GM12872 (cell line): ENCODE measurements around the gene OR6B2.

Experiments
- CTCF ChIP-seq: IDR thresholded peaks from 3 replicates; pipeline ENCODE4 v1.5.1; 2011; ENCODE audit warnings: low read depth, mild to moderate bottlenecking, low read length, moderate library complexity; ENCODE audit not compliant: insufficient read depth

The OR6B2 gene

GRCh38 chr2:240033330-240033678 lies 3.1 kb upstream of the OR6B2 start:
- TF ChIP-seq CTCF: no peak

- TF ChIP-seq CTCF: no peak
Measured at GRCh38 chr2:240032406-240033329, 2.4 kb upstream of the OR6B2 start.

GRCh38 chr2:240024766-240025165 lies 5.5 kb downstream of the OR6B2 start:
- TF ChIP-seq CTCF: no peak

- TF ChIP-seq CTCF: no peak
Measured at GRCh38 chr2:240023792-240024191, 6.4 kb downstream of the OR6B2 start.

GRCh38 chr2:240021488-240022104 lies 8.6 kb downstream of the OR6B2 start:
- peak; percentile 94 for TF ChIP-seq CTCF

- TF ChIP-seq CTCF: no peak
Measured at GRCh38 chr2:240018071-240018750, 12.0 kb downstream of the OR6B2 start.

GRCh38 chr2:240014327-240014726 lies 15.9 kb downstream of the OR6B2 start:
- no peak for TF ChIP-seq CTCF
